GM12878 (cell line): ENCODE data around the gene SMIM7. TPM values are rescaled to one million over a fixed set of nuclear protein-coding genes. Genes with fewer than 3 reads are reported as not detected.
A peak's percentile ranks its signal among the peaks of the same experiment; 100 is the strongest.

ENCODE experiments used
- ATAC-seq: fragments of 200-7000 bp; cut with Tn5 transposase; 3 replicates; pipeline ENCODE4 v1.9.1; 2020; ENCODE audit warnings: mild to moderate bottlenecking, moderate library complexity
- BruUV-seq: library from RNA; stranded (reverse); fragments of 400-500 nt; replicated peaks from 2 replicates; lab custom pipeline; 2021; lab: Mats Ljungman, UMichigan
- CTCF ChIA-PET: fragments of 300-600 bp; sonication (Branson Sonifier 250); formaldehyde crosslinking; extraction: SDS; loops from one replicate; lab custom pipeline; 2021; ENCODE audit warnings: inconsistent platforms; lab: Yijun Ruan, JAX
- POLR2A ChIA-PET: fragments of 350-600 bp; formaldehyde crosslinking; extraction: SDS; loops from one replicate; lab custom pipeline; 2021; ENCODE audit warnings: inconsistent platforms; lab: Charles Lee
- RAD21 ChIA-PET: fragments of 300-600 bp; sonication (Branson Sonifier 250); formaldehyde crosslinking; loops from one replicate; lab custom pipeline; 2023; ENCODE audit warnings: antibody characterized with exemption; ENCODE audit not compliant: unreplicated experiment; lab: Charles Lee
- SMC1A ChIA-PET: fragments of 300-600 bp; sonication (Branson Sonifier 250); formaldehyde crosslinking; loops from one replicate; lab custom pipeline; 2023; ENCODE audit not compliant: unreplicated experiment, uncharacterized antibody; lab: Charles Lee
- DNase-seq: peaks from one replicate; pipeline ENCODE4 v3.0.0-alpha.2; 2011; ENCODE audit warnings: low read depth, low spot score
- FAIRE-seq: peaks from 3 replicates; lab custom pipeline; 2011; peaks lifted over from hg19 to GRCh38; lab: Jason Lieb, UNC
- H2AFZ ChIP-seq: 2 replicates; pipeline ENCODE4 v1.6.0; 2011; ENCODE audit warnings: low read depth, low read length, control low read depth; ENCODE audit not compliant: control insufficient read depth
- H3K27ac ChIP-seq: 2 replicates; pipeline ENCODE4 v1.5.1; 2011; ENCODE audit warnings: control low read depth; ENCODE audit not compliant: control insufficient read depth, insufficient read depth
- H3K27me3 ChIP-seq, 2 experiments: replicated peaks in 1 of 2; 2 replicates each; pipeline versions ENCODE4 v1.6.0 to v1.6.1; 2011; ENCODE audit warnings: low read length in 1 of 2; ENCODE audit not compliant: control insufficient read depth in 2 of 2, insufficient read depth in 2 of 2
- H3K36me3 ChIP-seq, 2 experiments: 2 replicates each; pipeline ENCODE4 v1.5.1; 2011; ENCODE audit warnings: low read length in 1 of 2; ENCODE audit not compliant: control insufficient read depth in 2 of 2, insufficient read depth in 2 of 2
- H3K4me1 ChIP-seq: 2 replicates; pipeline ENCODE4 v1.6.1; 2011; ENCODE audit warnings: mild to moderate bottlenecking, low read length, moderate library complexity, mixed read lengths; ENCODE audit not compliant: control insufficient read depth, insufficient read depth
- H3K4me2 ChIP-seq: 2 replicates; pipeline ENCODE4 v1.6.0; 2011; ENCODE audit warnings: control low read depth; ENCODE audit not compliant: control insufficient read depth, insufficient read depth
- H3K4me3 ChIP-seq: fragments of 200-600 bp; sonication (generic); 2 replicates; pipeline ENCODE4 v1.5.1; 2016
- H3K79me2 ChIP-seq: 2 replicates; pipeline ENCODE4 v1.6.0; 2011; ENCODE audit warnings: low read length; ENCODE audit not compliant: control insufficient read depth, insufficient read depth
- H3K9ac ChIP-seq: 2 replicates; pipeline ENCODE4 v1.8.0; 2011; ENCODE audit warnings: low read length, control low read depth, mixed read lengths; ENCODE audit not compliant: control insufficient read depth, insufficient read depth
- H3K9me3 ChIP-seq: replicated peaks from 3 replicates; pipeline ENCODE4 v1.5.1; 2011; ENCODE audit warnings: mild to moderate bottlenecking, low read length; ENCODE audit not compliant: control insufficient read depth, insufficient read depth
- H4K20me1 ChIP-seq: 2 replicates; pipeline ENCODE4 v1.6.0; 2011; ENCODE audit not compliant: control insufficient read depth, insufficient read depth
- KLF5 ChIP-seq: fragments of 450-650 bp; IDR thresholded peaks from 2 replicates; pipeline ENCODE4 v1.6.1; 2014; ENCODE audit warnings: mild to moderate bottlenecking; ENCODE audit not compliant: partially characterized antibody
- MLLT1 ChIP-seq: fragments of 450-650 bp; IDR thresholded peaks from 2 replicates; pipeline ENCODE4 v1.6.1; 2016; ENCODE audit warnings: mild to moderate bottlenecking
- NFYB ChIP-seq: IDR thresholded peaks from 2 replicates; pipeline ENCODE4 v1.6.1; 2011; ENCODE audit warnings: low read depth, mild to moderate bottlenecking, low read length, improper control_type of control experiment, moderate library complexity; ENCODE audit not compliant: insufficient read depth
- SREBF1 ChIP-seq: IDR thresholded peaks from 2 replicates; pipeline ENCODE4 v1.6.1; 2012; ENCODE audit warnings: mild to moderate bottlenecking, low read length
- ZBTB11 ChIP-seq: fragments of 450-650 bp; formaldehyde crosslinking; IDR thresholded peaks from 2 replicates; pipeline ENCODE4 v1.5.0; 2022; ENCODE audit warnings: mild to moderate bottlenecking, missing genetic modification characterization
- ZNF207 ChIP-seq: fragments of 450-650 bp; IDR thresholded peaks from 2 replicates; pipeline ENCODE4 v1.6.1; 2014; ENCODE audit warnings: antibody characterized with exemption, mild to moderate bottlenecking, borderline replicate concordance
- ZNF384 ChIP-seq: IDR thresholded peaks from 2 replicates; pipeline ENCODE4 v1.6.1; 2012; ENCODE audit warnings: low read depth, mild to moderate bottlenecking, low read length, improper control_type of control experiment, borderline replicate concordance
- WGBS: methylation state at CpG from one replicate; pipeline ENCODE4 v1.1.6; 2016; ENCODE audit warnings: low lambda C conversion rate; ENCODE audit not compliant: insufficient replicate concordance, insufficient coverage; ENCODE audit errors: missing lambda C conversion rate; 5-methylcytosine and 5-hydroxymethylcytosine counted together
- in situ Hi-C: fragments of 300-500 bp; cut with MboI; formaldehyde crosslinking; loops from 9 replicates; pipeline ENCODE4 v1.14.3; 2018; ENCODE audit warnings: mixed read lengths
- intact Hi-C: fragments of 100-400 bp; cut with micrococcal nuclease; formaldehyde crosslinking; loops from one replicate; pipeline ENCODE4 v1.14.2; 2022; ENCODE audit not compliant: unreplicated experiment
- polyA plus RNA-seq, 11 experiments: library from polyadenylated mRNA; depleted of rRNA in 4 of 11; unstranded in 6 of 11; stranded (reverse) in 5 of 11; fragments of >200 nt; fragmentation: Nextera tagmentation in 4 of 11; fragmentation: Illumina TruSeq in 1 of 11; extraction: Ambion mirVana in 4 of 11; extraction: Trizol in 1 of 11; gene quantifications; 1 replicate in 1 of 11; 2 replicates in 10 of 11; pipeline versions ENCODE4 v1.2.1 to v1.2.3, GENCODE V29; 2011 to 2016; ENCODE audit warnings: inconsistent platforms in 2 of 11, missing spikeins in 2 of 11, low read depth in 1 of 11
- total RNA-seq, 4 experiments: library from RNA; depleted of rRNA in 3 of 4; stranded (reverse); fragments of >200 nt in 3 of 4; fragmentation: Illumina TruSeq in 1 of 4; extraction: Trizol in 1 of 4; gene quantifications; 2 replicates each; pipeline versions ENCODE4 v1.2.1 to v1.2.3, GENCODE V29; 2013 to 2021

Gene SMIM7
- total and polyA plus RNA-seq, 10 of the 15 experiments (the other 5 are each of a cell fraction or from before 2014, with no cell fraction given) = 45.7 to 170 (median 70.8) TPM

- WGBS = 86% methylated on average over 16 of the region's 16 CpGs
- no peak overlapping the region for H3K27ac ChIP-seq
- ChIA-PET POLR2A (interaction anchor here (0.7 to 10.3 kb wide), 8 partner anchors 10 to 52 kb away, joined by 3 to 220 read pairs (median 4); partner anchors contain the start of gene TMEM38A), CTCF (interaction anchor here (0.9 to 9.0 kb wide), 13 partner anchors 11 to 96 kb away, joined by 3 to 83 read pairs (median 6); partner anchors contain the start of gene TMEM38A), SMC1A (interaction anchor here (1.0 to 10.1 kb wide), 7 partner anchors 12 to 52 kb away, joined by 3 to 164 read pairs (median 9); no protein-coding TSS in a partner anchor), RAD21 (interaction anchor here (0.6 to 9.0 kb wide), 7 partner anchors 15 to 42 kb away, joined by 3 to 169 read pairs (median 3); no protein-coding TSS in a partner anchor)
- H3K4me2 ChIP-seq = peak overlapping the region; percentile 24; the same call in 1 of the 2 replicates
- H3K9me3 ChIP-seq = no peaks in the 10 kb centered on the region
- no peak for ATAC-seq
- H2AFZ ChIP-seq = no peak overlapping the region
- peaks cover 85% of the 10 kb centered on the region for H3K79me2 ChIP-seq
- H3K4me3 ChIP-seq = peak overlapping the region; percentile 94; the same call in 1 of the 2 replicates
- peaks cover 4 to 17% of the 10 kb centered on the region in 2 experiments; a peak in 2 of 4 replicates for H3K36me3 ChIP-seq
- no peak for DNase-seq
- H3K9ac ChIP-seq = no peak overlapping the region; the same call in 1 of the 2 replicates
- peaks cover 18% of the 10 kb centered on the region for H3K4me1 ChIP-seq
- no peaks in the 10 kb centered on the region for H3K27me3 ChIP-seq
- H4K20me1 ChIP-seq = peaks cover 4% of the 10 kb centered on the region; the same call in 1 of the 2 replicates
- intact Hi-C loops (loop anchor here (5.0 kb wide), 1 partner anchor 37 kb away; the partner anchor contains the start of genes SMIM7 and TMEM38A), in situ Hi-C loops (loop anchor here (5.0 kb wide), 1 partner anchor 38 kb away; no protein-coding TSS in a partner anchor)
- no peak for TF ChIP-seq SREBF1
- TF ChIP-seq ZBTB11 (CRISPR knock-in tag) = no peak
- no peak for TF ChIP-seq KLF5
- no peak for TF ChIP-seq ZNF384
- no peak for TF ChIP-seq ZNF207
- TF ChIP-seq MLLT1 = 0 out of 2 replicates have a peak, but pooled peaks have one; percentile 13
- TF ChIP-seq NFYB = no peak
- FAIRE-seq = no peak
- BruUV-seq = no TSS peak
Observed at GRCh38 chr19:16625163-16625958, 34.6 kb downstream of the SMIM7 start.
